ENCODE measurements around the gene PGRMC2. TPM values are rescaled to one million over a fixed set of nuclear protein-coding genes. Genes with fewer than 3 reads are reported as not detected.

PGRMC2 gene
- polyA plus RNA-seq, 3 donors = 6.3 to 13.9 (median 7.3) TPM

DNA sequence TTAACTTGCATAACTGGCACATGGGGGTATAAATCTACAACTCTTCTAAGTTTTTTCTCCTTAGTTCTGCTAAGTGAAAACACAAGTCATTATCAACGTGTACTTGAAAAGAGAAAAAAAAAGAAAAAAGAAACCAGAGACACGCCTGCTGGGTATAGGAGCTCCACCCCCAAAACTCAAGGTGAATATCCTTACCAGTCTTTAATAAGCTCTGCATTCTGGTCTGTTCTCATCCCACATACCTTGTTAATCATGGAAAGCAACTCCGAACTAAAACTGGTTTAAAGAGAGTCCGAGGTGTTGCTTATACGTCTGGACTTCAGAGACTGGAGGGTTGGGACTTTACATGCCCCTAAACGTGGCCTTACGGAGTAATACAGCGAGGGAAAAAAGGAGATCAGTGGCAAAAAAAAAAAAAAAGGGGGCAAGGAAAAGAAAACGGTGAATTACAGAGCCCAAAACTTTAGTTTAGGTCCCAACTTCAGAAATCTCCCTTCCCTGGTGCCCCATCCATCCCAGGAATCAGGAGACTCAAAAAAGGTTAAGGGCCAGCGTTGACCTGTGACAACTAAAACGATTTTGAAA lies 1.0 kb downstream of the PGRMC2 start:
- WGBS (ENCODE audit: insufficient coverage) = 0% methylated on average over 4 of the region's 11 CpGs
- H3K27me3 Mint-ChIP-seq (ENCODE audit: low read depth in 3 of 3) = peaks cover 0 to 5% (median 0%) of the 10 kb centered on the region in 3 donors

More for the DNA sequence above, 1.0 kb downstream of the PGRMC2 start:
- no peak for DNase-seq
- TF ChIP-seq, protein P1, sequence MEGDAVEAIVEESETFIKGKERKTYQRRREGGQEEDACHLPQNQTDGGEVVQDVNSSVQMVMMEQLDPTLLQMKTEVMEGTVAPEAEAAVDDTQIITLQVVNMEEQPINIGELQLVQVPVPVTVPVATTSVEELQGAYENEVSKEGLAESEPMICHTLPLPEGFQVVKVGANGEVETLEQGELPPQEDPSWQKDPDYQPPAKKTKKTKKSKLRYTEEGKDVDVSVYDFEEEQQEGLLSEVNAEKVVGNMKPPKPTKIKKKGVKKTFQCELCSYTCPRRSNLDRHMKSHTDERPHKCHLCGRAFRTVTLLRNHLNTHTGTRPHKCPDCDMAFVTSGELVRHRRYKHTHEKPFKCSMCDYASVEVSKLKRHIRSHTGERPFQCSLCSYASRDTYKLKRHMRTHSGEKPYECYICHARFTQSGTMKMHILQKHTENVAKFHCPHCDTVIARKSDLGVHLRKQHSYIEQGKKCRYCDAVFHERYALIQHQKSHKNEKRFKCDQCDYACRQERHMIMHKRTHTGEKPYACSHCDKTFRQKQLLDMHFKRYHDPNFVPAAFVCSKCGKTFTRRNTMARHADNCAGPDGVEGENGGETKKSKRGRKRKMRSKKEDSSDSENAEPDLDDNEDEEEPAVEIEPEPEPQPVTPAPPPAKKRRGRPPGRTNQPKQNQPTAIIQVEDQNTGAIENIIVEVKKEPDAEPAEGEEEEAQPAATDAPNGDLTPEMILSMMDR (IDR thresholded peaks at IDR 0.05) = no peak
- peaks cover 3% of the 10 kb centered on the region in 2 donors for H3K36me3 Mint-ChIP-seq
- no peaks in the 10 kb centered on the region for H3K9me3 Mint-ChIP-seq
- intact Hi-C loops (cut with micrococcal nuclease) = loop anchor here (5.0 to 10.0 kb wide), 6 partner anchors 224 to 808 kb away; partner anchors contain the start of genes SCLT1 (in 2 of the 2), ABHD18 (in 1 of the 2), C4orf33 (in 1 of the 2) and INTU (in 1 of the 2)
- Histone ChIP-seq H3K27ac (ENCODE audit: low read depth in 1 of 2, low read length in 2 of 2) (peak overlapping the region in 1 of 2 donors; percentile 83), H3K27me3 (ENCODE audit: control insufficient read depth in 2 of 2, insufficient read depth in 2 of 2, low read length in 2 of 2) (no peaks in the 10 kb centered on the region), H3K4me2 (replicated peaks; ENCODE audit: extremely low read depth, low read length, poor library complexity, severe bottlenecking) (peak overlapping the region; percentile 82), H3K9ac (ENCODE audit: insufficient read depth, low read length, poor library complexity, severe bottlenecking) (peak overlapping the region; percentile 75), H2AFZ (ENCODE audit: insufficient read depth, low read depth, low read length, poor library complexity, severe bottlenecking) (peak overlapping the region; percentile 92), H3K4me3 (replicated peaks in 1 of 3; ENCODE audit: low read depth in 2 of 3, low read length in 3 of 3) (peak overlapping the region; percentile 71 to 81 (median 71)), H4K20me1 (ENCODE audit: insufficient read depth, low read length) (no peaks in the 10 kb centered on the region), H3K36me3 (replicated peaks in 1 of 2; ENCODE audit: control insufficient read depth in 1 of 2, insufficient read depth in 2 of 2, low read length in 2 of 2) (no peaks in the 10 kb centered on the region), H3K9me3 (replicated peaks in 1 of 2; ENCODE audit: control insufficient read depth in 1 of 2, insufficient read depth in 1 of 2, low read length in 2 of 2) (no peaks in the 10 kb centered on the region), H3K79me2 (ENCODE audit: insufficient read depth, low read length) (peaks cover 45% of the 10 kb centered on the region), H3K4me1 (ENCODE audit: control insufficient read depth in 1 of 2, insufficient read depth in 2 of 2, low read length in 2 of 2) (peaks cover 20 to 33% of the 10 kb centered on the region in 2 donors)
- H3K27ac Mint-ChIP-seq = peak overlapping the region; percentile 23 to 94 (median 73)
- peak overlapping the region; percentile 88 to 94 for H3K4me3 Mint-ChIP-seq
- H3K4me1 Mint-ChIP-seq = peaks cover 29% of the 10 kb centered on the region

All from CD14-positive monocyte (primary cell).